Endothelial cell of umbilical vein (primary cell): ENCODE data around the gene SLC6A18.

Source experiments
- CTCF ChIP-seq, 2 donors: IDR thresholded peaks; 1 replicate in 1 of 2; 2 replicates in 1 of 2; pipeline ENCODE4 v1.5.1; 2011; ENCODE audit warnings: low read length in 2 of 2, mild to moderate bottlenecking in 2 of 2, moderate library complexity in 2 of 2, control low read depth in 1 of 2, inconsistent platforms in 1 of 2, low read depth in 1 of 2; ENCODE audit not compliant: insufficient read depth in 1 of 2; ENCODE audit errors: extremely low read depth in 1 of 2
- EZH2 ChIP-seq: IDR thresholded peaks from 2 replicates; pipeline ENCODE4 v1.6.1; 2012; ENCODE audit warnings: borderline replicate concordance, low read depth, mild to moderate bottlenecking, moderate library complexity, low read length, inconsistent platforms; ENCODE audit not compliant: severe bottlenecking
- MAX ChIP-seq: IDR thresholded peaks from 2 replicates; pipeline ENCODE4 v1.6.1; 2011; ENCODE audit not compliant: insufficient read depth, insufficient read length
- POLR2A ChIP-seq: IDR thresholded peaks from 2 replicates; pipeline ENCODE4 v1.6.1; 2012; ENCODE audit warnings: low read depth, mild to moderate bottlenecking, control low read depth, low read length
- POLR2AphosphoS5 ChIP-seq: IDR thresholded peaks from 2 replicates; pipeline ENCODE4 v1.6.1; 2012; ENCODE audit warnings: low read depth, mild to moderate bottlenecking, control low read depth, low read length, moderate library complexity; ENCODE audit not compliant: insufficient read depth

- TF ChIP-seq CTCF (IDR thresholded peaks at IDR 0.05; ENCODE audit: extremely low read depth in 1 of 2, insufficient read depth in 1 of 2, low read depth in 1 of 2, low read length in 2 of 2) (no peak), EZH2 (no peak), POLR2AphosphoS5 (no peak), MAX (no peak), POLR2A (no peak)
Measured at GRCh38 chr5:1235838-1236237, 10.7 kb downstream of the SLC6A18 start.
